Ishikawa (cell line): ENCODE measurements around the gene XDH.

Experiments
- CEBPB ChIP-seq: IDR thresholded peaks from 2 replicates; pipeline ENCODE4 v1.6.1; 2012
- CREB1 ChIP-seq: IDR thresholded peaks from 2 replicates; pipeline ENCODE4 v1.6.1; 2012; ENCODE audit warnings: low read depth
- EGR1 ChIP-seq: IDR thresholded peaks from 2 replicates; pipeline ENCODE4 v1.6.1; 2012
- EP300 ChIP-seq: IDR thresholded peaks from 2 replicates; pipeline ENCODE4 v1.6.1; 2012; ENCODE audit warnings: borderline replicate concordance
- FOXM1 ChIP-seq: IDR thresholded peaks from 2 replicates; pipeline ENCODE4 v1.6.1; 2012; ENCODE audit warnings: low read depth, borderline replicate concordance
- NFIC ChIP-seq: IDR thresholded peaks from 2 replicates; pipeline ENCODE4 v1.6.1; 2012
- RAD21 ChIP-seq: IDR thresholded peaks from 2 replicates; pipeline ENCODE4 v1.6.1; 2012; ENCODE audit warnings: low read depth
- TAF1 ChIP-seq: IDR thresholded peaks from 2 replicates; pipeline ENCODE4 v1.6.1; 2012; ENCODE audit warnings: low read depth, mild to moderate bottlenecking
- TCF12 ChIP-seq: IDR thresholded peaks from 2 replicates; pipeline ENCODE4 v1.6.1; 2012; ENCODE audit warnings: low read depth
- TEAD4 ChIP-seq: IDR thresholded peaks from 2 replicates; pipeline ENCODE4 v1.6.1; 2012
- YY1 ChIP-seq: IDR thresholded peaks from 2 replicates; pipeline ENCODE4 v1.6.1; 2012; ENCODE audit warnings: low read depth
- ZBTB7A ChIP-seq: IDR thresholded peaks from 2 replicates; pipeline ENCODE4 v1.6.1; 2012; ENCODE audit warnings: low read depth
- TF ChIP-seq, protein P1 (sequence below): IDR thresholded peaks from 2 replicates; pipeline ENCODE4 v1.6.1; 2012; ENCODE audit warnings: low read depth, mild to moderate bottlenecking
- TF ChIP-seq, protein P2 (sequence below): IDR thresholded peaks from 2 replicates; pipeline ENCODE4 v1.6.1; 2012
- TF ChIP-seq, protein P3 (sequence below): IDR thresholded peaks from 2 replicates; pipeline ENCODE4 v1.6.1; 2012

The XDH gene

DNA sequence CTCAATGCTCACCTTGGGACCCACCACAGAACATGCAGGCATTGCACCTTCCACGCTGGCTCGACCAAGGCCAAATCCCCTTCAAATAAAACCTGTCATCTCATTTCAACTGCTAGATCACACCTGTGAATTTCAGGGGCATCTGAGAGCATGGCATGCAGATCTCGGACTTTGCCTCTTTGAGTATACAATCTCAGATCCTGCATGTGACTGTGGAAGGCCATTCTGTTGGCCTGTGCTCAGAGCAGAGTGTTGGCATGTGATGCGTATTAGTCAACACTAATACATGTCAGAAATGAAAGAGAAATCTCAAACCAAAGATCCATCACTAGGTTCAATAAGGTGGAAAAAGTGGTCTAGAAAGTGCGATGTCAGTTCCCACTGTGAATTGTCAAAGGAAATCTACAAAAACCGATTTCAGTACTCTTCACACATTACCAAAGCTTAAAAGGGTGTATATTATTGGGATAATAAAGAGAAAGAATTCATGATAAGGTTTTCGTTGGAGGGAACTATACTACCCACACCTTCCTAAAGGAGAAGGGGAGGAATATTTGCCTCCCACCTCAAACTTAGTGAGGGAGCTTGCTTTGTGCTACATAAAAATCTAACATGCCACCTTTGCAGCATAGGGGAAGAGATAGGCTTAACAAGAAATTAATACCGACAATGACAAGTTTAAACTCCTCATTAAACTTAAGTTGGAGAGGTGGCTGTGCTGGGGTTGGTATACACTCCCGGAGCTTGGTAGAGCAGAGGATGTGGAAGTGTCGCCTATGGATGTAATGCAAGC lies 7.8 kb downstream of the XDH start:
- no peak for TF ChIP-seq TCF12
- TF ChIP-seq, protein P1, sequence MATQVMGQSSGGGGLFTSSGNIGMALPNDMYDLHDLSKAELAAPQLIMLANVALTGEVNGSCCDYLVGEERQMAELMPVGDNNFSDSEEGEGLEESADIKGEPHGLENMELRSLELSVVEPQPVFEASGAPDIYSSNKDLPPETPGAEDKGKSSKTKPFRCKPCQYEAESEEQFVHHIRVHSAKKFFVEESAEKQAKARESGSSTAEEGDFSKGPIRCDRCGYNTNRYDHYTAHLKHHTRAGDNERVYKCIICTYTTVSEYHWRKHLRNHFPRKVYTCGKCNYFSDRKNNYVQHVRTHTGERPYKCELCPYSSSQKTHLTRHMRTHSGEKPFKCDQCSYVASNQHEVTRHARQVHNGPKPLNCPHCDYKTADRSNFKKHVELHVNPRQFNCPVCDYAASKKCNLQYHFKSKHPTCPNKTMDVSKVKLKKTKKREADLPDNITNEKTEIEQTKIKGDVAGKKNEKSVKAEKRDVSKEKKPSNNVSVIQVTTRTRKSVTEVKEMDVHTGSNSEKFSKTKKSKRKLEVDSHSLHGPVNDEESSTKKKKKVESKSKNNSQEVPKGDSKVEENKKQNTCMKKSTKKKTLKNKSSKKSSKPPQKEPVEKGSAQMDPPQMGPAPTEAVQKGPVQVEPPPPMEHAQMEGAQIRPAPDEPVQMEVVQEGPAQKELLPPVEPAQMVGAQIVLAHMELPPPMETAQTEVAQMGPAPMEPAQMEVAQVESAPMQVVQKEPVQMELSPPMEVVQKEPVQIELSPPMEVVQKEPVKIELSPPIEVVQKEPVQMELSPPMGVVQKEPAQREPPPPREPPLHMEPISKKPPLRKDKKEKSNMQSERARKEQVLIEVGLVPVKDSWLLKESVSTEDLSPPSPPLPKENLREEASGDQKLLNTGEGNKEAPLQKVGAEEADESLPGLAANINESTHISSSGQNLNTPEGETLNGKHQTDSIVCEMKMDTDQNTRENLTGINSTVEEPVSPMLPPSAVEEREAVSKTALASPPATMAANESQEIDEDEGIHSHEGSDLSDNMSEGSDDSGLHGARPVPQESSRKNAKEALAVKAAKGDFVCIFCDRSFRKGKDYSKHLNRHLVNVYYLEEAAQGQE = no peak

DNA sequence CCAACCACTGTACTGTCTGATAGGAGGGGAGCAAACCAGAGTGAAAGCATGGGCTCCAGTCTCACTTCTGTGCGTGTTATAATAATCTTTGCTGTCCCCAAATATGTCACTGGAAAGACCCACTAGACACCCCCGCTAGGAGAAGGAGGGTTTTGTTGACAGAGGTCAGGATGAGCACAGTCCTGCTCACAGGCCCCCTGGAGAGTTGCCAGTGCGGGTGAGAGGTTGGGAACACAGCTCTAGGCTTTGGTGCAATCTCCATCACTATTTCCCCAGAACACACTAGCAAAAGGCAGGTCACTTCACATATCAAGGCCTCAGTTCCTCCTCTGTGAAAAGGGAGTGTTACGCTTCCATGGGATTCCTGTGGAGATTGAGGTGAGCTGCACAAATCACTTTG lies 9.7 kb downstream of the XDH start:
- TF ChIP-seq TEAD4 (no peak), NFIC (no peak), CEBPB (no peak), FOXM1 (no peak), EGR1 (no peak), ZBTB7A (no peak), TCF12 (no peak), TAF1 (no peak), EP300 (no peak), CREB1 (no peak), RAD21 (no peak), YY1 (no peak)
- TF ChIP-seq, protein P2, sequence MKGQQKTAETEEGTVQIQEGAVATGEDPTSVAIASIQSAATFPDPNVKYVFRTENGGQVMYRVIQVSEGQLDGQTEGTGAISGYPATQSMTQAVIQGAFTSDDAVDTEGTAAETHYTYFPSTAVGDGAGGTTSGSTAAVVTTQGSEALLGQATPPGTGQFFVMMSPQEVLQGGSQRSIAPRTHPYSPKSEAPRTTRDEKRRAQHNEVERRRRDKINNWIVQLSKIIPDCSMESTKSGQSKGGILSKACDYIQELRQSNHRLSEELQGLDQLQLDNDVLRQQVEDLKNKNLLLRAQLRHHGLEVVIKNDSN = no peak
- TF ChIP-seq, protein P3, sequence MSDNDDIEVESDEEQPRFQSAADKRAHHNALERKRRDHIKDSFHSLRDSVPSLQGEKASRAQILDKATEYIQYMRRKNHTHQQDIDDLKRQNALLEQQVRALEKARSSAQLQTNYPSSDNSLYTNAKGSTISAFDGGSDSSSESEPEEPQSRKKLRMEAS = no peak
- TF ChIP-seq, protein P1 = no peak

DNA sequence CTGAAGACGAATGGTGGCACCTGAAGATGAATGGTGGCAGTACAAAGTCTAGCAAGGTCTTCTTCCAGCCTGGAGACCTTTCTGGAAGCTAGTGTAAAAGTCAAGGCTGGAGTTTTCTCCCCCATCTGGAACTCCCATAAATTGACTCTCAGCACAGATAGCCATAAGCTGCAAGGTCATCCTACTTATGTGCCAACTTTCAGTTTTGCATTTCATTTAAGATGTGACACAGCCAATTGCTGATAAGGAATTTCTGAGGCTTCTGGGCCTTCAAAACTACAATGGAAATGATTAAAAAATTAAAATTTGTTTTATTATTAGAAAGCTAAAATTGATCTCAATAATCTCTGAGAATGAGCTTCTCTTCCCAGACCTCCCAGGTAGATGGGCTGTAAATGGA lies 10.2 kb downstream of the XDH start:
- TF ChIP-seq RAD21 = no peak
- no peak for TF ChIP-seq FOXM1
- no peak for TF ChIP-seq EGR1

DNA sequence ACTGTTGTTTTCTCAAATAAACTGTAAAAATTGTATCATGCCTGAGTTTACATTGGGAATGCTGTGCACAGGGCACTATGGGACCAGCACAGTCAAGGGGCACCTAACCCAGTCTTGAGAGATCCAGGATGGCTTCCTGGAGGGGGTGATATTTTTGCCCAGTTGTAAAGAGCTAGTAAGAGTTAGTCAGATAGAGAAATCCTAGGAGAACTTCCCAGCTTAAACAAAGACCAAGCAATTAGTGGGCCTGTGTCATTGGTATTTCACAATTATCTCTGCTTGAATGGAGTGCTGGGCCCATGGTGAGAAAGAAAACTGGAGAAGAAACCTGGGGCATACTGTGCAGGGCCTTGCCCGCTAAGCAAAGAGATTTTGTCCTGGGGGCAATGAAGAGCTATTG lies 12.2 kb downstream of the XDH start:
- TF ChIP-seq EP300 (no peak), RAD21 (no peak), CEBPB (no peak), YY1 (no peak)

DNA sequence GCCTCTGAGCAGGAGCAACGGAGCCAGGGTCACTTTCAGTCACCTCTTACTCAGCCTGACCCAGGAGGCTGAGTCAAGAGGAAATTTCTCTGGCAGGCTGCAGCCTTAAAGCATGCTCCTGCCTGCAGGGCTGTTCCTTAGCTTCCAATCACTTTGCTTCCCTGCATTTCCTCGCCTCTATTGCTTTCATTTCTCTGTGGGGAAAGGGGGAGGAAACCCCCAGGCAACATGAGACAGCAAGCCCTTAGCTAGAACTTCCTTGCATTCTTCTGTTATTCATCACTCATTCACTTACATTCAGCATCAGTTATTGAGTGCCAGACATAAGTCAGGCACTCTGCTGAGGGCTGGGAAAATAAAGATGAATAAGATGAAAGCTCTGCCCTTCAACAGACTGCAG lies 13.0 kb downstream of the XDH start:
- TF ChIP-seq, protein P2 = no peak
- no peak for TF ChIP-seq ZBTB7A
- no peak for TF ChIP-seq TCF12
- TF ChIP-seq TEAD4 = no peak
- no peak for TF ChIP-seq EP300
- TF ChIP-seq FOXM1 = no peak
- TF ChIP-seq CREB1 = no peak
- no peak for TF ChIP-seq RAD21
- no peak for TF ChIP-seq NFIC
- TF ChIP-seq CEBPB = no peak
- no peak for TF ChIP-seq EGR1
- TF ChIP-seq, protein P1 = no peak

DNA sequence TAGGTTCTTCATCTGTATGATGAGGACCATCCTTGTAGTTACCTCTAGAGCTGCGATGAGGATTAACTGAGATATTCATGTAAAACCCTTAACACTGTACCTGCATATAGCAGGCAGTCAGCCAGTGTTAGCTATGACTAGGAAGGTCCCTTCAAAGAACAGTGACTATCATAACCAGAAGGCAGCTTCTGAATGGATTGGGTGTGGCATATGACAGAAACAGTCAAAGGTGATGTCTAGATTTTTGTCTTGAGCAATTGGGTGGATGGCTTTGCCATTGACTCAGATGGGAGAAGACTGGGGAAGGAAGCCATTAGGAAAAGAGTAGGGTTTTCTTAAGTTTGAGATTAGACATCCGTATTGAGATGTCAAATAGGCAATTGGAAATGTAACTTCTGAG lies 15.7 kb downstream of the XDH start:
- no peak for TF ChIP-seq YY1
- TF ChIP-seq EGR1 = no peak
- TF ChIP-seq TAF1 = no peak
- TF ChIP-seq FOXM1 = no peak
- TF ChIP-seq, protein P3 = no peak
- TF ChIP-seq, protein P2 = no peak
- TF ChIP-seq EP300 = no peak
